Karpas-422 (cell line): ENCODE data around the gene MEP1B. TPM values are rescaled to one million over a fixed set of nuclear protein-coding genes. Genes with fewer than 3 reads are reported as not detected.
"Not testable (repeated sequence)": the region's sequence is repeated elsewhere in the genome, so short reads cannot be mapped to it uniquely, and the experiment has no call there.

Experiments used
- DNase-seq: peaks from one replicate; pipeline ENCODE4 v3.0.0-alpha.2; 2015
- H2AFZ ChIP-seq: fragments of 200-600 bp; sonication (generic); 2 replicates; pipeline ENCODE4 v1.6.1; 2014; ENCODE audit warnings: antibody characterized with exemption, low read length, mixed read lengths
- H3K27ac ChIP-seq: fragments of 200-600 bp; sonication (generic); 2 replicates; pipeline ENCODE4 v1.5.1; 2014; ENCODE audit warnings: mild to moderate bottlenecking, low read length, moderate library complexity
- H3K27me3 ChIP-seq: fragments of 200-600 bp; sonication (generic); 2 replicates; pipeline ENCODE4 v1.6.1; 2014; ENCODE audit warnings: low read length, mixed read lengths
- H3K36me3 ChIP-seq: fragments of 200-600 bp; sonication (generic); 2 replicates; pipeline ENCODE4 v1.6.1; 2014; ENCODE audit warnings: low read length, mixed read lengths; ENCODE audit not compliant: insufficient read depth
- H3K4me1 ChIP-seq: fragments of 200-600 bp; sonication (generic); 2 replicates; pipeline ENCODE4 v1.6.1; 2014; ENCODE audit warnings: mild to moderate bottlenecking, low read length, mixed read lengths
- H3K4me2 ChIP-seq: fragments of 200-600 bp; sonication (generic); 2 replicates; pipeline ENCODE4 v1.6.1; 2014; ENCODE audit warnings: low read length, low read depth, mild to moderate bottlenecking; ENCODE audit not compliant: poor library complexity, severe bottlenecking
- H3K4me3 ChIP-seq: fragments of 200-600 bp; sonication (generic); 2 replicates; pipeline ENCODE4 v1.5.1; 2014; ENCODE audit warnings: mild to moderate bottlenecking, antibody characterized with exemption, low read length, mixed read lengths
- H3K79me2 ChIP-seq: fragments of 200-600 bp; sonication (generic); 2 replicates; pipeline ENCODE4 v1.6.1; 2014; ENCODE audit warnings: mild to moderate bottlenecking, low read length, mixed read lengths
- H3K9ac ChIP-seq: fragments of 200-600 bp; sonication (generic); 2 replicates; pipeline ENCODE4 v1.6.0; 2014; ENCODE audit warnings: low read length
- H3K9me2 ChIP-seq: fragments of 200-600 bp; sonication (generic), shearing (Covaris generic); replicated peaks from 2 replicates; pipeline ENCODE4 v1.6.0; 2014; ENCODE audit warnings: mild to moderate bottlenecking, low read length, moderate library complexity; ENCODE audit not compliant: insufficient read depth
- H3K9me3 ChIP-seq: fragments of 300-700, 200-600 bp; sonication (generic); 2 replicates; pipeline ENCODE4 v1.6.1; 2014; ENCODE audit warnings: low read length, mixed read lengths
- H4K20me1 ChIP-seq: fragments of 200-600 bp; sonication (generic); 2 replicates; pipeline ENCODE4 v1.6.1; 2014; ENCODE audit warnings: mild to moderate bottlenecking, antibody characterized with exemption, low read length, low read depth; ENCODE audit not compliant: insufficient read depth
- total RNA-seq: library from RNA; depleted of rRNA; stranded (reverse); fragments of >200 nt; shearing (Covaris generic); gene quantifications from 2 replicates; pipeline ENCODE4 v1.2.3, GENCODE V29; 2014; ENCODE audit warnings: low replicate concordance

MEP1B gene
- total RNA-seq, 1 experiment from 2014 or later = not detected

DNA sequence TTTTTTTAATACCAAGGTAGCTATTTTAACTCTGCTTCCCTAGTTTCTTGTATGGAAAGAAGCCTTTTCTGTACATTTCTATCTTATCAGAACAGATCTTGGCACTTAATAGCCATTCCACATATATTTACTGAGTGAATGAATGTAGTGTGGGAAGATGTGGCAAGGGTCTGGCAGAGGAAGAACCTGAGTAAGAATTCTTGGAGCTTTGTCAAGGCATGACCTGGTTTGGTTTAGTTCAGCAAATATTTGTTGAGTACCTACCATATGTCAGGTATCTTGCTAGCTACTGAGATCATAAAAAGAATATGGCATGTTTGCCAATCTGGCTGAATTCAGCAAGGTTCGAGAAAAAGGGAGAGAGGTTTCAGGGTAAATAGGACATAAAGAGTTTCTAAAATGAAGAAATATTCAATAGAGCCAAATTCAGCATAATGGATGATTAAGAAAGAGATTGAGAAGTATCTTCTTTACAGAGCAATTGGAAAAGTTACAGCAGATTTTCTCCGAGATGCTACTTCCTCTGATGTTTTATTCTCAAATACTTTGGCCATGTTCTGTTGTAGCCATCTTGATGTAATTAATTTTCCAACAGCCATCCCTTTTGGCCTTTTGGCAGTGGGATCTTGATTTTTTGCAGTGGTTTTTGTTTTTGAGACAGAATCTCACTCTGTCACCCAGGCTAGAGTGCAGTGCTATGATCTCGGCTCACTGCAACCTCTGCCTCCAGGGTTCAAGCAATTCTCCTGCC is 21.7 kb upstream of the MEP1B start:
- Histone ChIP-seq H3K27me3 (no peaks in the 10 kb centered on the region), H3K4me1 (no peaks in the 10 kb centered on the region), H3K9ac (no peak overlapping the region), H3K79me2 (no peaks in the 10 kb centered on the region), H3K9me2 (no peaks in the 10 kb centered on the region), H3K4me3 (no peak overlapping the region), H3K27ac (no peak overlapping the region), H3K36me3 (no peaks in the 10 kb centered on the region), H2AFZ (no peak overlapping the region), H3K9me3 (no peaks in the 10 kb centered on the region), H4K20me1 (no peaks in the 10 kb centered on the region), H3K4me2 (no peak overlapping the region)
- DNase-seq = no peak

DNA sequence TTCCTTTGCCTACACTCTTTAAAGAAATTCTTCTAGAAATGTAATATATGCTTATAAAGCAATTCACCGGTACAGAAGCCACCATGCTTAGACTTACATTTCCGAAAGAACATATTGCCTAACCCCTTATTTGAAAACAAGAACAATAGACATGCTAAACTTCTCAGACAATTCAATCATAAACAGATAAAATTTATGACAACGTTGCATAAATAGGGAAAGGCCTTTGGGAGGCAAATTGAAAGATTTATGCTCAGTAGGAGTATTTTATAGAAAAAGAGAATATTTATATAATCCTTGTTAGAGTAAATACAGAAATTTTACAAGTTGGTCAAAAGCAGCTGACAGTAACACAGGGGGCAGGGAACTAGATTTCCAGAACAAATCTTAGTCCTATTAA is 16.2 kb upstream of the MEP1B start:
- Histone ChIP-seq H3K36me3 (no peaks in the 10 kb centered on the region), H3K9me3 (no peaks in the 10 kb centered on the region), H3K9me2 (no peaks in the 10 kb centered on the region), H3K4me3 (no peak overlapping the region), H3K4me2 (no peak overlapping the region), H3K9ac (no peak overlapping the region), H2AFZ (no peak overlapping the region), H3K4me1 (no peaks in the 10 kb centered on the region), H4K20me1 (no peaks in the 10 kb centered on the region), H3K27ac (no peak overlapping the region), H3K79me2 (no peaks in the 10 kb centered on the region), H3K27me3 (no peaks in the 10 kb centered on the region)
- DNase-seq = no peak

DNA sequence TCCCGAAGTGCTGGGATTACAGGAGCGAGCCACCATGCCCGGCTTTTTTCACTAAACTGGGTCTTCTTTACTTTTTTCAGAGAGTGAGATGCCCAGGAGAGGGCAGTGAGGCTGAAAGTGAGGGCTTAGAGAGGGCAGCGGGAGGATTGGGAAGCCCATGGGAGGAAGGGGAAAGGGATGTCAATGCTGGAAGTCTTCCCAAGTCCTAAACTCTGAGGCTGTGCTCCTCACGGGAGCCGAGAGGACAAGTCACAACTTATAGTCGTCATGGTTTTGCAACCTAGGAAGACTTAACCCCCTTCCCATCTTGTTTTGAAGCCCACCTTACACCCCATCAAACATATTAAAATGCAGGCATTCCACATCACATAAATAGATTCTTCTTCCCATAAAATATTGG is 15.1 kb upstream of the MEP1B start:
- H3K79me2 ChIP-seq = no peaks in the 10 kb centered on the region
- H3K27ac ChIP-seq = no peak overlapping the region
- H3K36me3 ChIP-seq = no peaks in the 10 kb centered on the region
- no peaks in the 10 kb centered on the region for H3K27me3 ChIP-seq
- no peaks in the 10 kb centered on the region for H3K9me2 ChIP-seq
- H3K9me3 ChIP-seq = no peaks in the 10 kb centered on the region
- no peak overlapping the region for H3K9ac ChIP-seq
- H3K4me3 ChIP-seq = no peak overlapping the region
- no peak overlapping the region for H2AFZ ChIP-seq
- H4K20me1 ChIP-seq = no peaks in the 10 kb centered on the region
- no peaks in the 10 kb centered on the region for H3K4me1 ChIP-seq
- no peak overlapping the region for H3K4me2 ChIP-seq
- no peak for DNase-seq

DNA sequence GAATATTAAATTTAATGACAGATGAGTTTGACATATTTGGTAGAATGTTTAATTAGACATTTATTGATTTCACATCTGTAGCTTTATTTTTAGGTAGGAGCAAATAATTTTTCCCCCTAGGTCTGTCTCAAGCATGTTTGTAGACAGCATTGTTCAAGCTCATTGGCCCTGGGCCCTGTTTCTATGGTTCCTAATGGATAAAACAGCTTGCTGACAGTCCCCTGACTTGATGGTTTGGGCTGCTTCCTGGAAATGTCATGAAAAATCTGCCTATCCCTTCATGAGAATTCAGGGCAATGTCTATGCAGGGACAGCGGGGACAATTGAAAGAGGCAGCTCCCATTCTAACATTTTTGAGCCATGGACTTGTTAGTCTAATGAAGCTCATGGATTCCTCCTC is 14.6 kb upstream of the MEP1B start:
- Histone ChIP-seq H3K36me3 (no peaks in the 10 kb centered on the region), H3K27ac (no peak overlapping the region), H2AFZ (no peak overlapping the region), H3K79me2 (no peaks in the 10 kb centered on the region), H3K27me3 (no peaks in the 10 kb centered on the region), H3K9ac (no peak overlapping the region), H3K9me3 (no peaks in the 10 kb centered on the region), H3K4me1 (no peaks in the 10 kb centered on the region), H4K20me1 (no peaks in the 10 kb centered on the region), H3K4me2 (no peak overlapping the region), H3K9me2 (no peaks in the 10 kb centered on the region), H3K4me3 (no peak overlapping the region)
- DNase-seq = no peak

DNA sequence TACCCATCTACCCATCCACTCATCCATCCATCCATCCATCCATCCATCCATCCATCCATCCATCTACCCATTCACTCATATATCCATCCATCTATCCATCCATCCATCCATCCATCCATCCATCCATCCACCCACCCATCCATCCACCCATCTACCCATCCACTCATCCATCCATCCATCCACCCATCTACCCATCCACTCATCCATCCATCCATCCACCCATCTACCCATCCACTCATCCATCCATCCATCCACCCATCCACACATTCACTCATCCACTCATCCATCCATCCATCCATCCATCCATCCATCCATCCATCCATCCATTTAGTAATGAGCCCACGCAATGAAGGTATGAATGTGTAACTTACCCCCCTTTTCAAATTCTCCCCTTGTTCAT is 13.1 kb upstream of the MEP1B start:
- H3K27ac ChIP-seq, H3K36me3 ChIP-seq, H3K4me3 ChIP-seq, H2AFZ ChIP-seq, H3K9me3 ChIP-seq, H3K4me1 ChIP-seq, H3K9ac ChIP-seq, H4K20me1 ChIP-seq, H3K27me3 ChIP-seq, H3K79me2 ChIP-seq, DNase-seq, H3K9me2 ChIP-seq, H3K4me2 ChIP-seq: not testable (repeated sequence)

DNA sequence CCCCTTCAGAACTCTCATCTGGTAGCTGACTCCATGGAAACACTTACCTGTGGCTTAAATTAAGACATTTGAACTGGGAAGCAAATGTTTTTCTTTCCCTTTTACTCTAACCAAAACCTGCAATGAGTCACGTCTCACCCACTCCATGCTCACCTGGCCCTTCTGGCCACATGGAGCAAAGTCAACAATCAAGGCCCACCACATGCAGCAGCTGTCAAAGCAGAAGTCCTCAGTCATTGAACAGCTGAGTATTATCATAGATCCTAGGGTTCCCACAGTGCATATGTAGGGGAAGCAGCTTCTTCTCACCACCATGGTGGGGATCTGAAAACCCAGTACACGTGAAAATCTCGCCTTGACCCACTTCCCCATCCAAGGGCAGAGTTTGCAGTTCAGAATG is 12.3 kb upstream of the MEP1B start:
- no peak overlapping the region for H2AFZ ChIP-seq
- H3K79me2 ChIP-seq = no peaks in the 10 kb centered on the region

DNA sequence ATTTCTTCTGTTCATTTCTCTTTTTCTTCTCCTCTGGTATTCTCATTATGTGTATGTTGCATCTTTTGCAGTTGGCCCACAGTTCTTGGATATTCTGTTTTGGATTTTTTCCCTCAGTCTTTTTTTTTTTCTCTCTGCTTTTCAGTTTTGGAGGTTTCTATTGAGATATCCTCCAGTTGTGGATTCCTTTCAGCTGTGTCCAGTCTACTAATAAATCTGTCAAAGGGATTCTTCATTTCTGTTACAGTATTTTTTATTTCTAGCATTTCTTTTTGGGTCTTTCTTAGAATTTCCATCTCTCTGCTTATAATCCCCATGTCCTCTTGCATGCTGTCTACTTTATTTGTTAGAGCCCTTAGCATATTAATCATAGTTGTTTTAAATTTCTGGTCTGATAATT is 6.3 kb upstream of the MEP1B start:
- Histone ChIP-seq H3K27ac (no peak overlapping the region), H3K9me3 (no peaks in the 10 kb centered on the region; the same call in 1 of the 2 replicates), H3K9ac (no peak overlapping the region), H2AFZ (no peak overlapping the region), H3K79me2 (no peaks in the 10 kb centered on the region), H3K4me1 (no peaks in the 10 kb centered on the region), H3K36me3 (no peaks in the 10 kb centered on the region), H3K4me3 (no peak overlapping the region), H3K27me3 (no peaks in the 10 kb centered on the region), H3K4me2 (no peak overlapping the region), H4K20me1 (no peaks in the 10 kb centered on the region), H3K9me2 (no peaks in the 10 kb centered on the region)
- no peak for DNase-seq

More for the DNA sequence above, 12.3 kb upstream of the MEP1B start:
- Histone ChIP-seq H3K9me2 (no peaks in the 10 kb centered on the region), H3K9ac (no peak overlapping the region), H3K4me1 (no peaks in the 10 kb centered on the region), H3K36me3 (no peaks in the 10 kb centered on the region), H3K4me3 (no peak overlapping the region), H3K4me2 (no peak overlapping the region), H3K27me3 (no peaks in the 10 kb centered on the region), H3K9me3 (no peaks in the 10 kb centered on the region), H3K27ac (no peak overlapping the region), H4K20me1 (no peaks in the 10 kb centered on the region)
- DNase-seq = no peak

DNA sequence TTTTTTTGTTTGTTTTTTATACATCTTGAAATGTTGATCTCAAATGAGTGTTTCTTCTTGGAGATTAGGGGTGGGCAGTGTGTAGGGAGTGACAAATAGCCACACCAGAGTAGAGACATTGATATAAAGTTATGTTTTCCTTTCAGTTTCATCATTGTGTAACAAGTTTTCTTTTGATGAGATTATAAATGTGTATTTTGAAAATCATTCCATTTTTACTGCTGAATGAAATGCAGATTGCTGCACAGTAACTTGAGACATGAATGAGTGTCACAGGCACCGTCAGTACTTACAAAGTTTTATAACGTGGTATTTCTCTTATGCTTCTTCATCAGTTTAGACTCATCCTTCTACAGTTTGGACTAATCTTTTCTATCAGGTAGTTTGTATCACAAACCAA is 370 bp downstream of the MEP1B start:
- H3K9me3 ChIP-seq = no peaks in the 10 kb centered on the region
- H3K36me3 ChIP-seq = no peaks in the 10 kb centered on the region
- H3K27ac ChIP-seq = no peak overlapping the region
- no peak overlapping the region for H3K9ac ChIP-seq
- no peak overlapping the region for H3K4me3 ChIP-seq
- no peaks in the 10 kb centered on the region for H3K79me2 ChIP-seq
- no peak for DNase-seq
- H3K4me1 ChIP-seq = no peaks in the 10 kb centered on the region
- peaks cover 3% of the 10 kb centered on the region; the same call in 1 of the 2 replicates for H3K27me3 ChIP-seq
- H3K9me2 ChIP-seq = no peaks in the 10 kb centered on the region
- H4K20me1 ChIP-seq = no peaks in the 10 kb centered on the region
- H2AFZ ChIP-seq = no peak overlapping the region
- H3K4me2 ChIP-seq = no peak overlapping the region
